K562 (cell line): Measurements from ENCODE around the gene RNF168. TPM values are rescaled to one million over a fixed set of nuclear protein-coding genes. Genes with fewer than 3 reads are reported as not detected.

Source experiments
- BHLHE40 ChIP-seq: IDR thresholded peaks from 2 replicates; pipeline ENCODE4 v1.6.1; 2011; ENCODE audit warnings: low read length, improper control_type of control experiment
- CXXC5 ChIP-seq: fragments of 250-450 bp; sonication (Bioruptor Pico); IDR thresholded peaks from 2 replicates; pipeline ENCODE4 v1.8.0; 2022; ENCODE audit warnings: inconsistent platforms, mild to moderate bottlenecking, moderate library complexity
- EP400 ChIP-seq: fragments of 450-650 bp; IDR thresholded peaks from 2 replicates; pipeline ENCODE4 v1.6.1; 2017; ENCODE audit warnings: antibody characterized with exemption, mild to moderate bottlenecking, moderate library complexity
- FIP1L1 ChIP-seq: fragments of 200-400 bp; formaldehyde crosslinking; IDR thresholded peaks from 2 replicates; pipeline ENCODE4 v1.6.1; 2018; ENCODE audit warnings: mild to moderate bottlenecking, low read depth, low read length; ENCODE audit not compliant: poor library complexity, severe bottlenecking
- NCOA6 ChIP-seq: fragments of 450-650 bp; IDR thresholded peaks from 2 replicates; pipeline ENCODE4 v1.6.1; 2017; ENCODE audit warnings: mild to moderate bottlenecking
- PBX2 ChIP-seq, 2 experiments: IDR thresholded peaks in 1 of 2; conservative IDR thresholded peaks in 1 of 2; 2 replicates each; pipeline ENCODE4 v1.6.1; 2016; ENCODE audit warnings: low read depth in 2 of 2, mild to moderate bottlenecking in 1 of 2, missing compliant biosample characterization in 1 of 2, missing genetic modification characterization in 1 of 2, moderate library complexity in 1 of 2
- PHB ChIP-seq: fragments of 250-450 bp; sonication (Bioruptor Pico); IDR thresholded peaks from 2 replicates; pipeline ENCODE4 v1.5.0; 2021
- TAF15 ChIP-seq: fragments of 200-400 bp; formaldehyde crosslinking; IDR thresholded peaks from 2 replicates; pipeline ENCODE4 v1.6.1; 2017; ENCODE audit warnings: mild to moderate bottlenecking, low read depth, low read length, moderate library complexity
- TCF3 ChIP-seq: sonication (generic); formaldehyde crosslinking; IDR thresholded peaks from 2 replicates; pipeline ENCODE4 v1.4.0; 2020; ENCODE audit warnings: mild to moderate bottlenecking, missing genetic modification reagents
- ZBTB40 ChIP-seq, 2 experiments: fragments of 450-650 bp in 1 of 2; sonication (generic) in 1 of 2; formaldehyde crosslinking in 1 of 2; IDR thresholded peaks; 2 replicates each; pipeline versions ENCODE4 v1.7.1 to v1.9.0; 2016 to 2022; ENCODE audit warnings: inconsistent platforms in 1 of 2, mild to moderate bottlenecking in 1 of 2, missing genetic modification reagents in 1 of 2
- ZNF324 ChIP-seq: fragments of 250-450 bp; sonication (Bioruptor Pico); IDR thresholded peaks from 2 replicates; pipeline ENCODE4 v1.4.0; 2020; ENCODE audit warnings: mild to moderate bottlenecking
- ZNF592 ChIP-seq: fragments of 450-650 bp; IDR thresholded peaks from 2 replicates; pipeline ENCODE4 v1.6.1; 2017; ENCODE audit warnings: antibody characterized with exemption, mild to moderate bottlenecking
- polyA plus RNA-seq, 8 experiments: library from polyadenylated mRNA; depleted of rRNA in 4 of 8; stranded (reverse) in 5 of 8; unstranded in 3 of 8; fragments of >200 nt; fragmentation: Nextera tagmentation in 2 of 8; fragmentation: Illumina TruSeq in 1 of 8; extraction: Ambion mirVana in 2 of 8; extraction: Trizol in 1 of 8; gene quantifications; 2 replicates each; pipeline versions ENCODE4 v1.2.1 to v1.2.3, GENCODE V29; 2011 to 2014; ENCODE audit warnings: inconsistent platforms in 1 of 8, missing spikeins in 1 of 8
- total RNA-seq, 7 experiments: library from RNA; depleted of rRNA in 6 of 7; stranded (reverse); fragments of >200 nt in 6 of 7; fragmentation: Illumina TruSeq in 2 of 7; extraction: Trizol in 2 of 7; gene quantifications; 2 replicates each; pipeline versions ENCODE4 v1.2.1 to v1.2.3, GENCODE V29; 2011 to 2021; ENCODE audit warnings: low replicate concordance in 1 of 7

RNF168 gene
- total and polyA plus RNA-seq, 9 of the 15 experiments (the other 6 are each of a cell fraction or from before 2014, with no cell fraction given), result 6.0 to 32.1 (median 16.6) TPM

GRCh38 chr3:196496183-196496582, 7.4 kb downstream of the RNF168 start (continued):
- TF ChIP-seq ZNF592 (0 out of 2 replicates have a peak, but pooled peaks have one; percentile 15), PHB (no peak), FIP1L1 (no peak), TAF15 (no peak), PBX2 (CRISPR knock-in tag; IDR thresholded peaks at IDR 0.05; ENCODE audit: low read depth) (no peak), PBX2 (tag; conservative IDR thresholded peaks at IDR 0.05; ENCODE audit: low read depth) (peak; percentile 89), TCF3 (CRISPR knock-in tag) (peak; percentile 71), NCOA6 (no peak), EP400 (peak; percentile 15; the same call in 1 of the 2 replicates), ZNF324 (CRISPR knock-in tag) (no peak), BHLHE40 (no peak), CXXC5 (CRISPR knock-in tag) (peak; percentile 65), ZBTB40 (IDR thresholded peaks at IDR 0.05) (no peak), ZBTB40 (CRISPR knock-in tag; IDR thresholded peaks at IDR 0.05) (no peak)
